HCT116 (cell line): ENCODE measurements around the gene SNED1. TPM values are rescaled to one million over a fixed set of nuclear protein-coding genes. Genes with fewer than 3 reads are reported as not detected.

Experiments used
- ATAC-seq: fragments of 200-7000 bp; cut with Tn5 transposase; 2 replicates; pipeline ENCODE4 v1.9.1; 2020; ENCODE audit warnings: mild to moderate bottlenecking, moderate library complexity
- BruUV-seq: library from RNA; stranded (reverse); fragments of 400-500 nt; replicated peaks from 2 replicates; lab custom pipeline; 2021; lab: Mats Ljungman, UMichigan
- CTCF ChIA-PET: fragments of 300-600 bp; sonication (Branson Sonifier 250); formaldehyde crosslinking; loops from one replicate; lab custom pipeline; 2021; ENCODE audit warnings: antibody characterized with exemption; lab: Charles Lee
- POLR2A ChIA-PET: fragments of 300-600, 350-600 bp; sonication (Branson Sonifier 250); formaldehyde crosslinking; loops from one replicate; lab custom pipeline; 2021; ENCODE audit warnings: antibody characterized with exemption; lab: Charles Lee
- RAD21 ChIA-PET, 2 experiments: fragments of 300-600 bp; sonication (Branson Sonifier 250); formaldehyde crosslinking; loops; one replicate each; lab custom pipeline; 2023; ENCODE audit warnings: low total read pairs in 2 of 2; ENCODE audit not compliant: uncharacterized antibody in 2 of 2, unreplicated experiment in 2 of 2, low non-redundant PET in 1 of 2; lab: Charles Lee
- DNase-seq: peaks from one replicate; pipeline ENCODE4 v3.0.0-alpha.2; 2010; ENCODE audit warnings: low read depth, low spot score
- H2AFZ ChIP-seq: fragments of 200-600 bp; shearing (Covaris generic), sonication (generic); 2 replicates; pipeline ENCODE4 v1.6.1; 2017; ENCODE audit warnings: low read depth, mixed run types, mixed read lengths, antibody characterized with exemption, low read length; ENCODE audit not compliant: poor library complexity, severe bottlenecking
- H3K27ac ChIP-seq: 2 replicates; pipeline ENCODE4 v1.5.1; 2012; ENCODE audit warnings: low read depth, low read length
- H3K27me3 ChIP-seq: fragments of 200-600 bp; sonication (generic); 2 replicates; pipeline ENCODE4 v1.6.1; 2016; ENCODE audit warnings: mixed run types, low read length, mixed read lengths; ENCODE audit not compliant: insufficient read depth
- H3K36me3 ChIP-seq, 2 experiments: fragments of 200-500 bp in 1 of 2; fragments of 200-600 bp in 1 of 2; sonication (Bioruptor generic) in 1 of 2; sonication (generic) in 1 of 2; 2 replicates each; pipeline versions ENCODE4 v1.5.1 to v1.6.1; 2014 to 2016; ENCODE audit warnings: low read length in 2 of 2, inconsistent platforms in 1 of 2, mixed read lengths in 1 of 2, mixed run types in 1 of 2; ENCODE audit not compliant: insufficient read depth in 2 of 2, control insufficient read depth in 1 of 2
- H3K4me1 ChIP-seq, 2 experiments: fragments of 200-600 bp in 1 of 2; sonication (generic) in 1 of 2; 2 replicates each; pipeline versions ENCODE4 v1.5.1 to v1.6.1; 2012 to 2017; ENCODE audit warnings: low read length in 2 of 2, inconsistent platforms in 1 of 2, mild to moderate bottlenecking in 1 of 2, mixed read lengths in 1 of 2, mixed run types in 1 of 2, moderate library complexity in 1 of 2; ENCODE audit not compliant: insufficient read depth in 2 of 2, control insufficient read depth in 1 of 2
- H3K4me2 ChIP-seq: fragments of 200-600 bp; sonication (generic); 2 replicates; pipeline ENCODE4 v1.6.1; 2017; ENCODE audit warnings: mixed run types, low read length, mixed read lengths
- H3K4me3 ChIP-seq, 2 experiments: fragments of 200-600 bp in 1 of 2; sonication (generic) in 1 of 2; replicated peaks in 1 of 2; 2 replicates each; pipeline ENCODE4 v1.5.1; 2011 to 2016; ENCODE audit warnings: low read length in 2 of 2, control low read depth in 1 of 2, low read depth in 1 of 2, mild to moderate bottlenecking in 1 of 2, mixed read lengths in 1 of 2, mixed run types in 1 of 2
- H3K79me2 ChIP-seq: fragments of 200-600 bp; sonication (generic); 2 replicates; pipeline ENCODE4 v1.6.1; 2017; ENCODE audit warnings: mild to moderate bottlenecking, mixed run types, low read length, moderate library complexity, mixed read lengths; ENCODE audit not compliant: insufficient read depth
- H3K9ac ChIP-seq: fragments of 200-600 bp; sonication (generic); 2 replicates; pipeline ENCODE4 v1.6.1; 2016; ENCODE audit warnings: low read length, mixed read lengths
- H3K9me2 ChIP-seq: fragments of 200-600 bp; sonication (generic), shearing (Covaris generic); 2 replicates; pipeline ENCODE4 v1.6.1; 2017; ENCODE audit warnings: mixed run types, mild to moderate bottlenecking, moderate library complexity; ENCODE audit not compliant: insufficient read depth
- H3K9me3 ChIP-seq, 2 experiments: fragments of 200-500 bp in 1 of 2; fragments of 200-600 bp in 1 of 2; sonication (Bioruptor generic) in 1 of 2; sonication (generic) in 1 of 2; 2 replicates each; pipeline ENCODE4 v1.6.1; 2014 to 2017; ENCODE audit warnings: low read length in 2 of 2, mixed read lengths in 2 of 2, inconsistent platforms in 1 of 2, low read depth in 1 of 2, mild to moderate bottlenecking in 1 of 2, mixed run types in 1 of 2, moderate library complexity in 1 of 2; ENCODE audit not compliant: control insufficient read depth in 1 of 2, insufficient read depth in 1 of 2
- H4K20me1 ChIP-seq: fragments of 200-600 bp; sonication (generic), shearing (Covaris generic); 2 replicates; pipeline ENCODE4 v1.6.1; 2017; ENCODE audit warnings: mixed run types, mild to moderate bottlenecking, moderate library complexity; ENCODE audit not compliant: insufficient read depth
- ATF3 ChIP-seq: IDR thresholded peaks from 2 replicates; pipeline ENCODE4 v1.6.1; 2012
- CBX3 ChIP-seq: IDR thresholded peaks from 2 replicates; pipeline ENCODE4 v1.6.1; 2012; ENCODE audit warnings: low read depth
- CEBPB ChIP-seq: IDR thresholded peaks from 2 replicates; pipeline ENCODE4 v1.6.1; 2012; ENCODE audit warnings: low read depth
- CTCF ChIP-seq, 3 experiments: fragments of 200-600 bp in 1 of 3; sonication (generic) in 1 of 3; IDR thresholded peaks in 2 of 3; conservative IDR thresholded peaks in 1 of 3; 2 replicates each; pipeline ENCODE4 v1.5.1; 2012 to 2017; ENCODE audit warnings: low read depth in 2 of 3, low read length in 2 of 3, antibody characterized with exemption in 1 of 3, borderline replicate concordance in 1 of 3, control low read depth in 1 of 3, mild to moderate bottlenecking in 1 of 3, mixed read lengths in 1 of 3, mixed run types in 1 of 3, moderate library complexity in 1 of 3; ENCODE audit not compliant: insufficient read depth in 1 of 3
- EGR1 ChIP-seq: IDR thresholded peaks from 2 replicates; pipeline ENCODE4 v1.6.1; 2012; ENCODE audit warnings: low read depth
- ELF1 ChIP-seq: IDR thresholded peaks from 2 replicates; pipeline ENCODE4 v1.6.1; 2012; ENCODE audit warnings: low read depth, borderline replicate concordance
- EZH2phosphoT487 ChIP-seq: fragments of 200-600 bp; IDR thresholded peaks from 2 replicates; pipeline ENCODE4 v1.6.1; 2018; ENCODE audit warnings: antibody characterized with exemption, borderline replicate concordance
- FOSL1 ChIP-seq: IDR thresholded peaks from 2 replicates; pipeline ENCODE4 v1.6.1; 2012; ENCODE audit warnings: low read depth
- JUND ChIP-seq: IDR thresholded peaks from 2 replicates; pipeline ENCODE4 v1.6.1; 2012
- POLR2A ChIP-seq: IDR thresholded peaks from 2 replicates; pipeline ENCODE4 v1.7.0; 2011; ENCODE audit warnings: borderline replicate concordance; ENCODE audit not compliant: insufficient read depth, insufficient read length; ENCODE audit errors: extremely low read depth
- RAD21 ChIP-seq: IDR thresholded peaks from 2 replicates; pipeline ENCODE4 v1.6.1; 2012; ENCODE audit warnings: low read depth, mild to moderate bottlenecking
- REST ChIP-seq: IDR thresholded peaks from 2 replicates; pipeline ENCODE4 v1.6.1; 2012; ENCODE audit warnings: low read depth
- SIN3A ChIP-seq: IDR thresholded peaks from 2 replicates; pipeline ENCODE4 v1.6.1; 2012; ENCODE audit warnings: low read depth
- SP1 ChIP-seq: IDR thresholded peaks from 2 replicates; pipeline ENCODE4 v1.6.1; 2012; ENCODE audit warnings: low read depth
- SRF ChIP-seq: IDR thresholded peaks from 2 replicates; pipeline ENCODE4 v1.6.1; 2012; ENCODE audit warnings: low read depth
- TCF7L2 ChIP-seq: IDR thresholded peaks from 2 replicates; pipeline ENCODE4 v1.7.0; 2011; ENCODE audit warnings: borderline replicate concordance, inconsistent platforms; ENCODE audit not compliant: insufficient read depth, insufficient read length; ENCODE audit errors: extremely low read depth
- ZFX ChIP-seq: fragments of 450-650 bp; IDR thresholded peaks from 2 replicates; pipeline ENCODE4 v1.6.1; 2017
- ZNF274 ChIP-seq: fragments of 200-500 bp; sonication (Bioruptor generic); IDR thresholded peaks from 2 replicates; pipeline ENCODE4 v1.6.1; 2014; ENCODE audit warnings: mild to moderate bottlenecking, low read depth, low read length, inconsistent platforms
- intact Hi-C: fragments of 100-400 bp; cut with micrococcal nuclease; formaldehyde crosslinking; loops from 2 replicates; pipeline ENCODE4 v1.10.0; 2022
- total RNA-seq: library from RNA; stranded (reverse); gene quantifications from one replicate; pipeline ENCODE4 v1.2.1, GENCODE V29; 2021; ENCODE audit not compliant: unreplicated experiment
- TF ChIP-seq, protein P1 (sequence below): IDR thresholded peaks from 2 replicates; pipeline ENCODE4 v1.6.1; 2012
- TF ChIP-seq, protein P2 (sequence below): IDR thresholded peaks from 2 replicates; pipeline ENCODE4 v1.6.1; 2011; ENCODE audit warnings: mild to moderate bottlenecking, low read length, moderate library complexity; ENCODE audit not compliant: insufficient replicate concordance; ENCODE audit errors: extremely low read depth

Gene SNED1
- total RNA-seq, 1 experiment from 2014 or later = 9.6 TPM

GRCh38 chr2:241111440-241111805 is 113.0 kb downstream of the SNED1 start (continued):
- no peak for TF ChIP-seq REST
- TF ChIP-seq, protein P1, sequence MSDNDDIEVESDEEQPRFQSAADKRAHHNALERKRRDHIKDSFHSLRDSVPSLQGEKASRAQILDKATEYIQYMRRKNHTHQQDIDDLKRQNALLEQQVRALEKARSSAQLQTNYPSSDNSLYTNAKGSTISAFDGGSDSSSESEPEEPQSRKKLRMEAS = no peak

DNA sequence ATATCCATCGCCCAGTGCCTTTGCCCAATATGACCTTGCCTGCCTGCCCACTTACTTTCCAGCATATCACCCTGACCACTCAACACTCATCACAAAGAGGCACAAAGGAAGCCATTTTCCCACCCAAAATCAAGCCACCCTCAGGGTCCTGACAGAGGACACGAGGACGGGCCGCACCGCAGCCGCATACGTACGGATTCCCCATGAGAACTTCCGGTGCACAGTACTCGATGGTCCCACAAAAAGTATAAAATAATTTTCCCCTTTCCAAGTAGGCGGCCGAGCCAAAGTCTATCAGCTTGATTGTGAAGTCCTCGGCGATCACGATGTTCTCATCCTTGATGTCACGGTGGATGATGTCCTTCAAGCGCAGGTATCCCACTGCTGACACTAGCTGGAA is 113.6 kb downstream of the SNED1 start:
- Histone ChIP-seq H3K79me2 (no peaks in the 10 kb centered on the region), H3K27me3 (no peaks in the 10 kb centered on the region), H4K20me1 (no peaks in the 10 kb centered on the region), H3K9ac (no peak overlapping the region), H3K4me3 (no peak overlapping the region), H3K27ac (no peak overlapping the region), H2AFZ (no peak overlapping the region), H3K36me3 (peaks cover 0 to 4% of the 10 kb centered on the region in 2 experiments; a peak in 1 of 4 replicates), H3K4me1 (no peaks in the 10 kb centered on the region), H3K9me2 (no peaks in the 10 kb centered on the region), H3K4me2 (no peak overlapping the region), H3K9me3 (no peaks in the 10 kb centered on the region)
- POLR2A ChIA-PET = no interaction called here
- intact Hi-C loops = no loop called here
- CTCF ChIA-PET = no interaction called here
- no peak for DNase-seq
- RAD21 ChIA-PET = no interaction called here
- BruUV-seq = no TSS peak
- no peak for ATAC-seq
- TF ChIP-seq EGR1 (no peak), SP1 (no peak), CBX3 (no peak), EZH2phosphoT487 (no peak), JUND (no peak), ZNF274 (no peak), SIN3A (no peak), CEBPB (no peak), CTCF (IDR thresholded peaks at IDR 0.05 in 2 of 3, conservative IDR thresholded peaks at IDR 0.05 in 1 of 3; ENCODE audit: borderline replicate concordance in 1 of 3, insufficient read depth in 1 of 3, low read depth in 2 of 3, low read length in 2 of 3) (no peak), ELF1 (no peak), ATF3 (no peak), POLR2A (no peak), SRF (no peak), RAD21 (no peak), FOSL1 (no peak), TCF7L2 (no peak), ZFX (no peak)
- TF ChIP-seq, protein P1 = no peak
- TF ChIP-seq, protein P2, sequence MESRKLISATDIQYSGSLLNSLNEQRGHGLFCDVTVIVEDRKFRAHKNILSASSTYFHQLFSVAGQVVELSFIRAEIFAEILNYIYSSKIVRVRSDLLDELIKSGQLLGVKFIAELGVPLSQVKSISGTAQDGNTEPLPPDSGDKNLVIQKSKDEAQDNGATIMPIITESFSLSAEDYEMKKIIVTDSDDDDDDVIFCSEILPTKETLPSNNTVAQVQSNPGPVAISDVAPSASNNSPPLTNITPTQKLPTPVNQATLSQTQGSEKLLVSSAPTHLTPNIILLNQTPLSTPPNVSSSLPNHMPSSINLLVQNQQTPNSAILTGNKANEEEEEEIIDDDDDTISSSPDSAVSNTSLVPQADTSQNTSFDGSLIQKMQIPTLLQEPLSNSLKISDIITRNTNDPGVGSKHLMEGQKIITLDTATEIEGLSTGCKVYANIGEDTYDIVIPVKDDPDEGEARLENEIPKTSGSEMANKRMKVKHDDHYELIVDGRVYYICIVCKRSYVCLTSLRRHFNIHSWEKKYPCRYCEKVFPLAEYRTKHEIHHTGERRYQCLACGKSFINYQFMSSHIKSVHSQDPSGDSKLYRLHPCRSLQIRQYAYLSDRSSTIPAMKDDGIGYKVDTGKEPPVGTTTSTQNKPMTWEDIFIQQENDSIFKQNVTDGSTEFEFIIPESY = no peak
